ENCODE measurements around the gene SLC16A2.

SLC16A2 gene

GRCh38 chrX:74545880-74546523 is 124.7 kb downstream of the SLC16A2 start:
- DNase-seq = no peak

GRCh38 chrX:74546984-74547383 is 125.7 kb downstream of the SLC16A2 start:
- no peak for DNase-seq

GRCh38 chrX:74550295-74550802 is 129.1 kb downstream of the SLC16A2 start:
- peak; percentile 88 for DNase-seq

- DNase-seq = no peak
These were observed 130.6 kb downstream of the SLC16A2 start for GRCh38 chrX:74551934-74552333.

GRCh38 chrX:74557378-74557777 is 136.1 kb downstream of the SLC16A2 start:
- DNase-seq = no peak

- DNase-seq = no peak
These were observed 156.8 kb downstream of the SLC16A2 start for GRCh38 chrX:74578137-74578536.

GRCh38 chrX:74579597-74580198 is 158.4 kb downstream of the SLC16A2 start:
- DNase-seq = no peak

Data from retina (tissue), 1 donor.